HepG2 (cell line): ENCODE measurements around the gene RSPRY1. TPM values are rescaled to one million over a fixed set of nuclear protein-coding genes. Genes with fewer than 3 reads are reported as not detected.

Experiments
- ATF7-NPFF ChIP-seq: sonication (generic); formaldehyde crosslinking; IDR thresholded peaks from 2 replicates; pipeline ENCODE4 v1.8.1; 2023; ENCODE audit warnings: mild to moderate bottlenecking, low read depth, missing genetic modification reagents, moderate library complexity
- CCDC6 ChIP-seq: sonication (generic); formaldehyde crosslinking; IDR thresholded peaks from 2 replicates; pipeline ENCODE4 v1.8.1; 2022; ENCODE audit warnings: mild to moderate bottlenecking, missing genetic modification reagents, moderate library complexity
- FOXJ3 ChIP-seq: sonication (generic); formaldehyde crosslinking; IDR thresholded peaks from 2 replicates; pipeline ENCODE4 v1.4.0; 2020; ENCODE audit warnings: missing genetic modification reagents, mild to moderate bottlenecking, borderline replicate concordance
- GABPA ChIP-seq, 2 experiments: IDR thresholded peaks; 2 replicates each; pipeline ENCODE4 v1.6.1; 2011 to 2016; ENCODE audit warnings: low read depth in 2 of 2, low read length in 1 of 2, missing biosample characterization in 1 of 2, missing genetic modification characterization in 1 of 2
- KAT2B ChIP-seq: fragments of 150-350 bp; IDR thresholded peaks from 2 replicates; pipeline ENCODE4 v1.6.1; 2014; ENCODE audit warnings: low read depth, low read length, borderline replicate concordance
- KAT7 ChIP-seq: IDR thresholded peaks from 2 replicates; pipeline ENCODE4 v1.6.1; 2018; ENCODE audit warnings: borderline replicate concordance, missing compliant biosample characterization
- KDM2A ChIP-seq: sonication (generic); formaldehyde crosslinking; IDR thresholded peaks from 2 replicates; pipeline ENCODE4 v1.4.0; 2020; ENCODE audit warnings: low read depth, missing genetic modification reagents, borderline replicate concordance
- KLF15 ChIP-seq: sonication (generic); formaldehyde crosslinking; IDR thresholded peaks from 2 replicates; pipeline ENCODE4 v1.8.1; 2023; ENCODE audit warnings: borderline replicate concordance, mild to moderate bottlenecking, inconsistent platforms, missing genetic modification reagents, mixed read lengths
- MXI1 ChIP-seq: IDR thresholded peaks from 3 replicates; pipeline ENCODE4 v1.6.1; 2012; ENCODE audit warnings: low read depth, low read length, inconsistent platforms, borderline replicate concordance
- MYC ChIP-seq: sonication (generic); formaldehyde crosslinking; IDR thresholded peaks from 2 replicates; pipeline ENCODE4 v1.9.0; 2021; ENCODE audit warnings: missing genetic modification reagents, borderline replicate concordance
- RFXANK ChIP-seq: IDR thresholded peaks from 2 replicates; pipeline ENCODE4 v1.6.1; 2016
- SP2 ChIP-seq: sonication (generic); formaldehyde crosslinking; IDR thresholded peaks from 2 replicates; pipeline ENCODE4 v1.5.1; 2020; ENCODE audit warnings: mild to moderate bottlenecking, missing genetic modification reagents
- SYNCRIP ChIP-seq: fragments of 200-400 bp; formaldehyde crosslinking; IDR thresholded peaks from 2 replicates; pipeline ENCODE4 v1.6.1; 2018; ENCODE audit warnings: mild to moderate bottlenecking, low read depth, low read length; ENCODE audit not compliant: insufficient read depth
- TEAD2 ChIP-seq: sonication (generic); formaldehyde crosslinking; IDR thresholded peaks from 2 replicates; pipeline ENCODE4 v1.9.0; 2021; ENCODE audit warnings: missing genetic modification reagents
- ZBTB7A ChIP-seq: sonication (generic); formaldehyde crosslinking; IDR thresholded peaks from 2 replicates; pipeline ENCODE4 v1.8.0; 2022; ENCODE audit warnings: mild to moderate bottlenecking, missing genetic modification reagents
- ZNF44 ChIP-seq: sonication (generic); formaldehyde crosslinking; IDR thresholded peaks from 2 replicates; pipeline ENCODE4 v1.5.1; 2020; ENCODE audit warnings: mild to moderate bottlenecking, missing genetic modification reagents
- ZNF546 ChIP-seq: sonication (generic); formaldehyde crosslinking; conservative IDR thresholded peaks from 2 replicates; pipeline ENCODE4 v1.8.1; 2023; ENCODE audit warnings: mild to moderate bottlenecking, missing genetic modification reagents
- ZNF547 ChIP-seq: sonication (generic); formaldehyde crosslinking; IDR thresholded peaks from 2 replicates; pipeline ENCODE4 v1.5.1; 2020; ENCODE audit warnings: mild to moderate bottlenecking, missing genetic modification reagents
- ZNF562 ChIP-seq: sonication (generic); formaldehyde crosslinking; IDR thresholded peaks from 2 replicates; pipeline ENCODE4 v1.8.0; 2022; ENCODE audit warnings: missing genetic modification reagents, borderline replicate concordance
- ZNF589 ChIP-seq: sonication (generic); formaldehyde crosslinking; conservative IDR thresholded peaks from 2 replicates; pipeline ENCODE4 v1.8.0; 2022; ENCODE audit warnings: mild to moderate bottlenecking, moderate library complexity, missing genetic modification reagents
- ZNF749 ChIP-seq: sonication (generic); formaldehyde crosslinking; IDR thresholded peaks from 2 replicates; pipeline ENCODE4 v1.8.0; 2022; ENCODE audit warnings: mild to moderate bottlenecking, missing genetic modification reagents, moderate library complexity, borderline replicate concordance
- ZNF841 ChIP-seq: sonication (generic); formaldehyde crosslinking; IDR thresholded peaks from 2 replicates; pipeline ENCODE4 v1.8.1; 2023; ENCODE audit warnings: missing genetic modification reagents, borderline replicate concordance
- polyA plus RNA-seq, 8 experiments: library from polyadenylated mRNA; depleted of rRNA in 3 of 8; stranded (reverse) in 7 of 8; unstranded in 1 of 8; fragments of >200 nt; fragmentation: Illumina TruSeq in 4 of 8; extraction: Trizol in 4 of 8; gene quantifications; 2 replicates each; pipeline versions ENCODE4 v1.2.1 to v1.2.3, GENCODE V29; 2011 to 2016; ENCODE audit warnings: low read depth in 4 of 8, missing spikeins in 1 of 8, mixed read lengths in 1 of 8; ENCODE audit not compliant: insufficient read depth in 1 of 8
- total RNA-seq, 5 experiments: library from RNA; depleted of rRNA; stranded (reverse); fragments of >200 nt; fragmentation: Illumina TruSeq; extraction: Trizol; gene quantifications; 2 replicates each; pipeline ENCODE4 v1.2.3, GENCODE V29; 2016; ENCODE audit warnings: low read depth in 1 of 5
- TF ChIP-seq, protein P1 (sequence below): IDR thresholded peaks from 2 replicates; pipeline ENCODE4 v1.4.0; 2020; ENCODE audit warnings: mild to moderate bottlenecking, missing genetic modification reagents
- TF ChIP-seq, protein P2 (sequence below): sonication (generic); formaldehyde crosslinking; IDR thresholded peaks from 2 replicates; pipeline ENCODE4 v1.4.0; 2020; ENCODE audit warnings: missing genetic modification reagents; ENCODE audit errors: not compliant biosample characterization
- TF ChIP-seq, protein P3 (sequence below): IDR thresholded peaks from 2 replicates; pipeline ENCODE4 v1.6.1; 2016; ENCODE audit warnings: low read depth, borderline replicate concordance
- TF ChIP-seq, protein P4 (sequence below): sonication (generic); formaldehyde crosslinking; IDR thresholded peaks from 2 replicates; pipeline ENCODE4 v1.4.0; 2020; ENCODE audit warnings: mild to moderate bottlenecking, missing genetic modification reagents

The RSPRY1 gene
- total and polyA plus RNA-seq, 2 of the 13 experiments (the other 11 are each of a cell fraction or from before 2014, with no cell fraction given): 53.4 to 61.0 TPM

DNA sequence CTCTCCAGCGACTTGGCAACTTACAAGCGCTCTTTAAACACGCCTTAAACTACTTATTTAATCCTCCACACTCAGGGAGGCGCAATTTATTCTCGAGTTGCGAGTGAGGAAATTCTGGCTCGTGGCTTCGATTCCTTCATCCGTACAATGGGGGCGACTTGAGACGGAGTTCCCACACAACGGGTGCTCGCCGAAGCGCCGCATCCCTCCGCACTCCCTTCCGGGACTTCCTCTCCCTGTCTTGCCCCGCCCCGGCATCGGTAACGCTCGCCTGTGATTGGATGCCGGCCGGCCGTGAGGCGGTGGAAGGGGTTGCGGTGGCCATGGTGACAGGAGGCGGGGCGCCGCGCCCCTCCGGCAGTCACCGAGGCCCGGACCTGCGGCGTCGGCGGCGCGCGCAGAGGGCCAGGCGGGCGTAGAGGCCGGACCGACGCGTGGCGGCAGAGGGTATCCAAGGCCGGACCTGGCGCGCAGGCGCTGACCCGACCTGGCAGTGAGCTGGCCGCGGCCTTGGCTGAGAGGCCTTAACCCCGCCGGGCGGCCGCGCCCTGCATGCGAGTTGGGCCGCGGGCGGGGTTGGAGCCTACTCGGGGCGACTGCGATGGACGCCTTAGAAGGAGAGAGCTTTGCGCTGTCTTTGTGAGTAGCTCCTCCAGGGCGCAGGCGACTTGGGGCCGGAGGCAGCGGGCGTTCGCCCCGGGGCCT, 58.8 kb downstream of the RSPRY1 start, which contains the start of gene ARL2BP (continued):
- peak; percentile 99 for TF ChIP-seq KDM2A (CRISPR knock-in tag)
- TF ChIP-seq ZNF547: peak; percentile 96
- TF ChIP-seq, protein P1, sequence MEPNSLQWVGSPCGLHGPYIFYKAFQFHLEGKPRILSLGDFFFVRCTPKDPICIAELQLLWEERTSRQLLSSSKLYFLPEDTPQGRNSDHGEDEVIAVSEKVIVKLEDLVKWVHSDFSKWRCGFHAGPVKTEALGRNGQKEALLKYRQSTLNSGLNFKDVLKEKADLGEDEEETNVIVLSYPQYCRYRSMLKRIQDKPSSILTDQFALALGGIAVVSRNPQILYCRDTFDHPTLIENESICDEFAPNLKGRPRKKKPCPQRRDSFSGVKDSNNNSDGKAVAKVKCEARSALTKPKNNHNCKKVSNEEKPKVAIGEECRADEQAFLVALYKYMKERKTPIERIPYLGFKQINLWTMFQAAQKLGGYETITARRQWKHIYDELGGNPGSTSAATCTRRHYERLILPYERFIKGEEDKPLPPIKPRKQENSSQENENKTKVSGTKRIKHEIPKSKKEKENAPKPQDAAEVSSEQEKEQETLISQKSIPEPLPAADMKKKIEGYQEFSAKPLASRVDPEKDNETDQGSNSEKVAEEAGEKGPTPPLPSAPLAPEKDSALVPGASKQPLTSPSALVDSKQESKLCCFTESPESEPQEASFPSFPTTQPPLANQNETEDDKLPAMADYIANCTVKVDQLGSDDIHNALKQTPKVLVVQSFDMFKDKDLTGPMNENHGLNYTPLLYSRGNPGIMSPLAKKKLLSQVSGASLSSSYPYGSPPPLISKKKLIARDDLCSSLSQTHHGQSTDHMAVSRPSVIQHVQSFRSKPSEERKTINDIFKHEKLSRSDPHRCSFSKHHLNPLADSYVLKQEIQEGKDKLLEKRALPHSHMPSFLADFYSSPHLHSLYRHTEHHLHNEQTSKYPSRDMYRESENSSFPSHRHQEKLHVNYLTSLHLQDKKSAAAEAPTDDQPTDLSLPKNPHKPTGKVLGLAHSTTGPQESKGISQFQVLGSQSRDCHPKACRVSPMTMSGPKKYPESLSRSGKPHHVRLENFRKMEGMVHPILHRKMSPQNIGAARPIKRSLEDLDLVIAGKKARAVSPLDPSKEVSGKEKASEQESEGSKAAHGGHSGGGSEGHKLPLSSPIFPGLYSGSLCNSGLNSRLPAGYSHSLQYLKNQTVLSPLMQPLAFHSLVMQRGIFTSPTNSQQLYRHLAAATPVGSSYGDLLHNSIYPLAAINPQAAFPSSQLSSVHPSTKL (CRISPR knock-in tag): peak; percentile 29; the same call in 1 of the 2 replicates
- TF ChIP-seq ZNF562 (CRISPR knock-in tag): no peak
- no peak for TF ChIP-seq TEAD2 (CRISPR knock-in tag)
- peak; percentile 73; the same call in 1 of the 2 replicates for TF ChIP-seq ZNF589 (CRISPR knock-in tag)
- TF ChIP-seq ZNF841 (CRISPR knock-in tag): no peak
- peak; percentile 99 for TF ChIP-seq ATF7-NPFF (CRISPR knock-in tag)
- TF ChIP-seq KAT7 (CRISPR knock-in tag): no peak
- TF ChIP-seq SP2: peak; percentile 76
- peak; percentile 48 for TF ChIP-seq GABPA (IDR thresholded peaks at IDR 0.05; ENCODE audit: low read depth, low read length)
- peak; percentile 78 for TF ChIP-seq GABPA (CRISPR knock-in tag; IDR thresholded peaks at IDR 0.05; ENCODE audit: low read depth)
- TF ChIP-seq KAT2B: no peak
- peak; percentile 36; the same call in 1 of the 2 replicates for TF ChIP-seq KLF15 (CRISPR knock-in tag)
- TF ChIP-seq ZNF546 (CRISPR knock-in tag): peak; percentile 80; the same call in 1 of the 2 replicates
- TF ChIP-seq ZNF749 (CRISPR knock-in tag): peak; percentile 72; the same call in 1 of the 2 replicates
- peak; percentile 69 for TF ChIP-seq ZNF44
- peak; percentile 83; the same call in 1 of the 2 replicates for TF ChIP-seq CCDC6 (CRISPR knock-in tag)
- TF ChIP-seq, protein P2, sequence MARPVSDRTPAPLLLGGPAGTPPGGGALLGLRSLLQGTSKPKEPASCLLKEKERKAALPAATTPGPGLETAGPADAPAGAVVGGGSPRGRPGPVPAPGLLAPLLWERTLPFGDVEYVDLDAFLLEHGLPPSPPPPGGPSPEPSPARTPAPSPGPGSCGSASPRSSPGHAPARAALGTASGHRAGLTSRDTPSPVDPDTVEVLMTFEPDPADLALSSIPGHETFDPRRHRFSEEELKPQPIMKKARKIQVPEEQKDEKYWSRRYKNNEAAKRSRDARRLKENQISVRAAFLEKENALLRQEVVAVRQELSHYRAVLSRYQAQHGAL (CRISPR knock-in tag): peak; percentile 84
- no peak for TF ChIP-seq RFXANK (CRISPR knock-in tag)
- TF ChIP-seq, protein P3, sequence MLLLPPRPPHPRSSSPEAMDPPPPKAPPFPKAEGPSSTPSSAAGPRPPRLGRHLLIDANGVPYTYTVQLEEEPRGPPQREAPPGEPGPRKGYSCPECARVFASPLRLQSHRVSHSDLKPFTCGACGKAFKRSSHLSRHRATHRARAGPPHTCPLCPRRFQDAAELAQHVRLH (CRISPR knock-in tag): no peak
- TF ChIP-seq MYC (CRISPR knock-in tag): peak; percentile 91
- TF ChIP-seq ZBTB7A (CRISPR knock-in tag): peak; percentile 77
- TF ChIP-seq SYNCRIP: no peak
- peak; percentile 98 for TF ChIP-seq MXI1
- TF ChIP-seq, protein P4, sequence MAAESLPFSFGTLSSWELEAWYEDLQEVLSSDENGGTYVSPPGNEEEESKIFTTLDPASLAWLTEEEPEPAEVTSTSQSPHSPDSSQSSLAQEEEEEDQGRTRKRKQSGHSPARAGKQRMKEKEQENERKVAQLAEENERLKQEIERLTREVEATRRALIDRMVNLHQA (CRISPR knock-in tag): no peak
- TF ChIP-seq FOXJ3 (CRISPR knock-in tag): no peak
